Progenitor cell of endocrine pancreas (in vitro differentiated cells): ENCODE data around the gene ZBTB17. TPM values are rescaled to one million over a fixed set of nuclear protein-coding genes. Genes with fewer than 3 reads are reported as not detected.

ENCODE experiments used
- DNase-seq: peaks from one replicate; pipeline ENCODE4 v3.0.0; 2021; ENCODE audit warnings: low spot score; ENCODE audit not compliant: unreplicated experiment
- H3K27ac Mint-ChIP-seq: 2 replicates; pipeline ENCODE4 v1.8.0; 2021; ENCODE audit warnings: mild to moderate bottlenecking, moderate library complexity, mixed read lengths
- H3K27me3 Mint-ChIP-seq: 2 replicates; pipeline ENCODE4 v1.8.0; 2021; ENCODE audit warnings: mixed read lengths
- H3K36me3 Mint-ChIP-seq: 2 replicates; pipeline ENCODE4 v1.8.0; 2022; ENCODE audit warnings: mixed read lengths; ENCODE audit not compliant: insufficient read depth
- H3K4me1 Mint-ChIP-seq: 2 replicates; pipeline ENCODE4 v1.8.0; 2021; ENCODE audit warnings: low read depth, mixed read lengths
- H3K4me3 Mint-ChIP-seq: 2 replicates; pipeline ENCODE4 v1.8.0; 2021; ENCODE audit warnings: low read depth, mild to moderate bottlenecking, moderate library complexity, mixed read lengths
- H3K9me3 Mint-ChIP-seq: 2 replicates; pipeline ENCODE4 v1.8.0; 2021; ENCODE audit warnings: low read depth, mixed read lengths
- total RNA-seq: library from RNA; stranded (reverse); gene quantifications from 2 replicates; pipeline ENCODE4 v1.2.1, GENCODE V29; 2021
- TF ChIP-seq, protein P1 (sequence below): fragments of 200-600 bp; sonication (generic); IDR thresholded peaks from one replicate; pipeline ENCODE4 v1.5.0; 2021; ENCODE audit warnings: antibody characterized with exemption, mild to moderate bottlenecking; ENCODE audit not compliant: unreplicated experiment

Gene ZBTB17
- total RNA-seq, 1 donor from 2014 or later, result 57.7 TPM

DNA sequence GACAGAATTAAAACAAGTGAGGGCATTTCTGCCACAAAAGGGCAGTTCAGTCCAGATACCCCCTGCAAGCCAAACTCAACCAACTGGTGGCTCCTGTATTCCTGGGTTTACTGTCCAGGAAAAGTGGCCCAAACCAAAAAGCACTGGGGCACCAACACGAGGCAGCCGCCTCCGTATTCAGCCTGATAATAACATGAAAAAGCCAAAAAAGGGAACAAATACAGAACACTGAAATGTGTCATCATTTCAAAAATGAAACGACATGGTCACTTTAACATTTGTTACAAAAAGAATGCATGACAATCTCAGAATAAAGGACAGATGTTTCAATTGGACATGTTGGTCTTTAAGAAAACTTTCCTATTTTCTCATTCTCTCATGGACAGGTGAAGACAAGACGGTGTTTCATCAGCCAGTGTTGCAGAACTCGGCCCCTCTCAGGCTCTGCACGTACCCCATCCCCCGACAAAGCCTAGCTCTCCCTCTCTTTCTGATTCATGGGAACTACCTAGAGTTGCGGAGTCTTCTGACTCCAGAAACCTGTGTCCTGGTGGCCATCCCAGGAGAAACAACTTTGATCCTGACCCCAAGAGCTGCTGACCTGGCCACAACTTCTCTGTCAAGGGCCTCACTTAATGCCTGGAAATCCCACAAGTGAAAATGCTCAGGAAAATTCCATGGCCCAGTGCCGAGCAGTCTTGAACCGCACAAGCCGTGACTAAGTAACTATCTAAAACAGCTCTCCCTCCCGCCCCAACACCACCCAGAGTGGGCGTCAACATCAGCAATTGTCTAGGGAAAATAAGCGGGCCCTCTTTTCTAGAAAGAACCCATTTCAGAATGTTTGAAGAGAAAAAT lies 27.1 kb downstream of the ZBTB17 start:
- DNase-seq, result no peak
- H3K9me3 Mint-ChIP-seq, result no peaks in the 10 kb centered on the region
- peaks cover 9% of the 10 kb centered on the region for H3K36me3 Mint-ChIP-seq

DNA sequence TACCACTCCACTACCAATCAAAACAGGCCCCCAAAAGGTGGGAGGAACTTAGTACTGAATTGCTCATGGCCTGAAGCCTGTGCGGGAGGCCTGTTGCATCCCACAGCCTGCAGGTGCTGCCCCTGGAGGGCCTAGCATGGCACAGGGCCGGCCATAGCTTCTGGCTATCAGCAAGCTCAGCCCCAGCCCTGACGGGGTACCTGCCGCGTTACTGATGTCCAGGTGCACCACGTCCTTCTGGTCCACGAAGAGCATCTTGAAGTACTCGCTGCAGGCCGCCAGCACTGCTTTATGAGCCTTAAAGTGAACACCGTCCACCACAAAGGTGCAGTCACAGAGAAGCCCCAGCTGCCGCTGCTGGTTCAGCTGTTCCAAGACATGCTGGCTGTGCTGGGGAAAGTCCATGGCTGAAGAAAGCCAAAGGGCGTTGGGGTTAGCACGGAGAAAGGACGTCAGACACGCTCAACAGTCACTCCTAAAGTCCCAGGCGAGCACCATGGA lies 27.8 kb downstream of the ZBTB17 start:
- no peak for DNase-seq
- Mint-ChIP-seq H3K36me3 (peaks cover 9% of the 10 kb centered on the region), H3K27ac (no peak overlapping the region), H3K4me3 (no peak overlapping the region), H3K4me1 (peaks cover 13% of the 10 kb centered on the region), H3K27me3 (no peaks in the 10 kb centered on the region), H3K9me3 (no peaks in the 10 kb centered on the region)
- TF ChIP-seq, protein P1, sequence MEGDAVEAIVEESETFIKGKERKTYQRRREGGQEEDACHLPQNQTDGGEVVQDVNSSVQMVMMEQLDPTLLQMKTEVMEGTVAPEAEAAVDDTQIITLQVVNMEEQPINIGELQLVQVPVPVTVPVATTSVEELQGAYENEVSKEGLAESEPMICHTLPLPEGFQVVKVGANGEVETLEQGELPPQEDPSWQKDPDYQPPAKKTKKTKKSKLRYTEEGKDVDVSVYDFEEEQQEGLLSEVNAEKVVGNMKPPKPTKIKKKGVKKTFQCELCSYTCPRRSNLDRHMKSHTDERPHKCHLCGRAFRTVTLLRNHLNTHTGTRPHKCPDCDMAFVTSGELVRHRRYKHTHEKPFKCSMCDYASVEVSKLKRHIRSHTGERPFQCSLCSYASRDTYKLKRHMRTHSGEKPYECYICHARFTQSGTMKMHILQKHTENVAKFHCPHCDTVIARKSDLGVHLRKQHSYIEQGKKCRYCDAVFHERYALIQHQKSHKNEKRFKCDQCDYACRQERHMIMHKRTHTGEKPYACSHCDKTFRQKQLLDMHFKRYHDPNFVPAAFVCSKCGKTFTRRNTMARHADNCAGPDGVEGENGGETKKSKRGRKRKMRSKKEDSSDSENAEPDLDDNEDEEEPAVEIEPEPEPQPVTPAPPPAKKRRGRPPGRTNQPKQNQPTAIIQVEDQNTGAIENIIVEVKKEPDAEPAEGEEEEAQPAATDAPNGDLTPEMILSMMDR, result no peak

More for the DNA sequence above, 27.1 kb downstream of the ZBTB17 start:
- Mint-ChIP-seq H3K27me3 (no peaks in the 10 kb centered on the region), H3K27ac (no peak overlapping the region), H3K4me1 (peaks cover 13% of the 10 kb centered on the region), H3K4me3 (no peak overlapping the region)
- TF ChIP-seq, protein P1, result no peak

DNA sequence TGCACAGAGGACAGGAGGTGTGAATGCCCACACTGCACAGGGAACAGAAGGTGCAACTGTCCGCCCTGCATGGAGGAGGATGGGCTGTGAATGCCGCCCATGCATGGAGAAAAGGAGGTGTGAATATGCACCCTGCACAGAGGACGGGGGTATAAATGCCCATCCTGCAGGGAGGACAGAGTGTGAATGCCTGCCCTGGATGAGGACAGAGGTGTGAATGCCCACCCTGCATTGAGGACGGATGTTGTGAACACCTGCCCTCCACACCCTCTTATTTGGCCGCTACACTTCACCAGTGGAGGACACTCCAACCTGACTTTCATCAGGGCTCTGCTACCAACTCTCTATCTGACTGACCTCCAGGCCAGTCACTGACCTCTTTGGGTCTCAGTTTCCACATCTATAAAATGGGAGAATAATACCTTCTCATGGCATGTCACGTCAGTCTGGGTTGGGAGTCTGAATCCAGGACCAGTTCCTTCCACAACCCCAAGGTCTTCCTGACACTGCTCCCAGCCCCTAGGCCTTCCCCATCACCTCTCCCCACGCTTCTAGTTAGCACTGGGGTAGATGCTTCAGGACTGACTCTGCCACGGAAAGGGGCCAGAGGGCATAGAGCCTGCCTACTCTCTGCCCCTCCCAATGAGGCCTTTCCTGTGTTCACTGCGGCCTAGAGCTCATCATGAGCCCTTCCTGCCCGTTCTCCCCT lies 28.4 kb downstream of the ZBTB17 start:
- peaks cover 13% of the 10 kb centered on the region for H3K4me1 Mint-ChIP-seq
- DNase-seq, result no peak
- no peaks in the 10 kb centered on the region for H3K9me3 Mint-ChIP-seq
- no peaks in the 10 kb centered on the region for H3K27me3 Mint-ChIP-seq
- no peak overlapping the region for H3K4me3 Mint-ChIP-seq
- TF ChIP-seq, protein P1, result no peak
- H3K27ac Mint-ChIP-seq, result no peak overlapping the region
- H3K36me3 Mint-ChIP-seq, result peaks cover 9% of the 10 kb centered on the region

DNA sequence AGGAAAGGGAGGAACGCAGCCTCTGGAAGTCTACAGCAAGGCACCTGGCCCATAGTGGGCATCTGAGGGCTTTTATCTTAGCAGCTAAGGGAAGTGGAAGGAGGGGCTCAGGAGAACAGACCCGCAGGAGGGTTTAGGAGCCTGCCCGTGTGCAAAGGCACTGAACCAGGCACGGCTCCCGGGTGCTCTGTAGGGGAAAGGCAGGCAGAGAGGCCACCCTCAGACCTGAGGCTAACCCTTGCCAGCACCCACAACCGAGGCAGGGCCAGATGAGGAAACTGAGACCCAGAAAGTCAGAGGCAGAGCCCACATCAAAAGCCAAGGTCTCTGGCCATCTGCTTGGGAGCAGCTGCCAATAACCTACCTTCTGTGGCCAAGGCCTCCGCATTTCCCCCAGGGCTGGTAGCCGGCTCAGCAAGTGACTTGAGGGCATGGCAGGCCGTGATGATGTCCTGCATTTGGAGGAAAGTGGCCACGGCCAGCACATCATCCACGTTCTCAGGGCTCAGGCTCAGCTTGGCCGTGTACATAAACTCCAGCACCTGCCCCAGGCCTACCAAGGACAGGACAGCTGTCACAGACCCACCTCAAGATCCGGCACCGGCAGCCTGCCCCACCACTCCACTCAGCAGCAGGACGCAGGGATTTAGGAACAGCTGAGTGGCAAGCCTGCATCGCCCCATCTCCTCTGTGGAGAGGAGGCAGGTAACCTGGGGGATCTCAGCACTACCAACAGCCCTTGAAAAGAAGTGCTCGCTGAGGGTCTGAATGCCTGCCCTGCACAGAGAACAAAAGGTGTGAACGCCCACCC lies 29.1 kb downstream of the ZBTB17 start:
- no peak for DNase-seq

More for the DNA sequence above, 29.1 kb downstream of the ZBTB17 start:
- Mint-ChIP-seq H3K4me1 (peaks cover 13% of the 10 kb centered on the region), H3K27ac (no peak overlapping the region), H3K9me3 (no peaks in the 10 kb centered on the region), H3K27me3 (no peaks in the 10 kb centered on the region), H3K36me3 (peaks cover 7% of the 10 kb centered on the region), H3K4me3 (no peak overlapping the region)
- TF ChIP-seq, protein P1, result no peak
